Retinal pigment epithelial cell (primary cell): ENCODE data around the gene ATG14.
"Not testable (repeated sequence)": the region's sequence is repeated elsewhere in the genome, so short reads cannot be mapped to it uniquely, and the experiment has no call there.

Source experiments
- DNase-seq: peaks from one replicate; pipeline ENCODE4 v3.0.0-alpha.2; 2010; ENCODE audit warnings: low read depth
- H3K4me3 ChIP-seq: 2 replicates; pipeline ENCODE4 v1.5.1; 2011; ENCODE audit warnings: mild to moderate bottlenecking, low read length, control low read depth, moderate library complexity
- CTCF ChIP-seq: conservative IDR thresholded peaks from 2 replicates; pipeline ENCODE4 v1.5.1; 2011; ENCODE audit warnings: low read depth, low read length, control low read depth, inconsistent platforms

The ATG14 gene

GRCh38 chr14:55347748-55348147 is 63.9 kb downstream of the ATG14 start:
- no peak for DNase-seq
- TF ChIP-seq CTCF, result no peak
- no peak overlapping the region for H3K4me3 ChIP-seq

DNA sequence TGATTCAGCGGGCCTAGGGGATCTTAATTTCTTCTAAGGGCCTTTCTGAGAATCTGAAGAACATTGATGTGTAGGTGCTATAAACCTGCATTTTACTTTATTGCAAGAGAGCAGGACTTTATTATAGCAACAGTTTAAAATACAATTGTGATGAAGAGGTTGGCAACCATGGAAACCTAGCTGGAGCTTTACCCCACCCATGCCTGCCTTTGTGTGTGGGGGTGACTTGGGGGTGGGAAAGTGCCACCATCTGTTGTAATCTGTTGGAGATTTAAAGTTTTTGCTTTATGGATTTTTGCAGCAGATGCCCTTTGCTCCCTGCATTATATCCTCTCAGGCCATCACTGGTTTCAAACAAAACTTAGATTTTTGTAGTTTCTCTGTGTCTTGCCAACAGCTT is 64.6 kb downstream of the ATG14 start:
- H3K4me3 ChIP-seq, result no peak overlapping the region
- DNase-seq, result no peak
- TF ChIP-seq CTCF, result no peak

- not testable (repeated sequence) for DNase-seq
These were observed 67.0 kb downstream of the ATG14 start for GRCh38 chr14:55344582-55345163.

DNA sequence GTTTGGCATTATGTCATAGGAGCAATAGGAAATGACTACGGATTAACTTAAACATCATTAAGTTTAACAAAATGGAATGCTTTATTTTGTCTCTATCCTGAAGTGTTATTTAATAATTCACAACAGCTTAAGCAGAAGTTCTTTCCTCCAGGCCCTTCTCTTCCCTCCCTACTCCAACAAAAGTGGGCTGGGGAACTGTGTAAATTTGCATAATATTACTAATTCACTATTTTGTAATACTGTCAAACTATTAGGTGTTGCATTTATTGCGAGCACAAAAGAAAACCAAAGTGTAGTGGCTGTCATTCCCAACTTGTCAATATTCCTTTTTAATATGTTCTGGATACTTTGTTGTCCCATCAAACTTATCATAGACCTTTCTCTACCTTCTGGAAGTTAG is 69.8 kb downstream of the ATG14 start:
- no peak for TF ChIP-seq CTCF
- H3K4me3 ChIP-seq, result no peak overlapping the region
- no peak for DNase-seq

More at GRCh38 chr14:55344582-55345163, 67.0 kb downstream of the ATG14 start:
- H3K4me3 ChIP-seq, result not testable (repeated sequence)

GRCh38 chr14:55340482-55340881 is 71.1 kb downstream of the ATG14 start:
- no peak for DNase-seq
- TF ChIP-seq CTCF, result no peak
- no peak overlapping the region for H3K4me3 ChIP-seq

DNA sequence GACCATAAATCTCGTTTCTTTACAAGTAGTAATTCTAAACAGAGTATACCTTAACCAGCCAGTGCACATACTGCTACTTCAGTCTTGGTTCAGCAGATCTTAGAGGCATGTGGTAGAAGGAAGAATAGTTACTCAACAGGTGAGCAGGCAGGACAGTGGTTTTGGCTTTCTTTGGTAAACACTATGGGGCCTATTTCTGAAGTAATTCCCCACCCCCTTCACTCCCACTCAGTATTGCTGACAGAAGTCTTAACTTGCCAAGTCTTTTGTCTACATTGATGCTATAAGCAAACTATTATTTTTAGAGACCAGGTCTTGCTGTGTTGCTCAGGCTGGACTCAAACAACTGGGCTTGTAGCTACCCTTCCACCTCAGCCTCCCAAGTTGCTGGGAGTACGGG is 71.9 kb downstream of the ATG14 start:
- no peak for TF ChIP-seq CTCF
- no peak overlapping the region for H3K4me3 ChIP-seq
- DNase-seq, result no peak

GRCh38 chr14:55336691-55337090 is 74.9 kb downstream of the ATG14 start:
- DNase-seq, result no peak
- no peak overlapping the region for H3K4me3 ChIP-seq
- no peak for TF ChIP-seq CTCF

DNA sequence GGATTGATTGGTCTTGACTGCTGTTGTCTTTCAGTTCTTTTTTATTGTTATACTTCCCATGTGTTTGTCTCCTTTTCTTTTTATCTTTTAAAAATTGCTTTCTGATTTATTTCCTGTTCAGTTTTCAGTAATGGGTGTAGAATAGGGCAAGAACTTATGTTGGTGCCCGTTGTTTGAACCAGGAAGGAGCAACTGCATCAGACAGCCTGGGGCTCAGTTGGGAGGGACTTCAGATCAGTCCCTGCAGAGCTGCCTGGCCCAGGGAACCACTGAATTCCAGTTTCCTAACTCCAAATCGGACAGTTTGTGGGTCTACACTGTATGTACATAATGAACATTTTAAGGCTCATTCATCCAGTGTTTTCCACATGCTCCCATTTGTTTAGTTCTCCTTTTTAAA is 75.5 kb downstream of the ATG14 start:
- no peak for TF ChIP-seq CTCF
- no peak overlapping the region for H3K4me3 ChIP-seq
- DNase-seq, result no peak
